Caco-2 (cell line): ENCODE results near the gene FOXL3. TPM values are rescaled to one million over a fixed set of nuclear protein-coding genes. Genes with fewer than 3 reads are reported as not detected.

ENCODE experiments used
- BruUV-seq: library from RNA; stranded (reverse); fragments of 400-500 nt; replicated peaks from 2 replicates; lab custom pipeline; 2021; lab: Mats Ljungman, UMichigan
- CTCF ChIA-PET: fragments of 300-600 bp; sonication (Branson Sonifier 250); formaldehyde crosslinking; loops from one replicate; lab custom pipeline; 2022; ENCODE audit warnings: antibody characterized with exemption; lab: Charles Lee
- POLR2A ChIA-PET: fragments of 300-600 bp; sonication (Branson Sonifier 250); formaldehyde crosslinking; loops from one replicate; lab custom pipeline; 2022; ENCODE audit warnings: antibody characterized with exemption; lab: Charles Lee
- DNase-seq, 2 experiments: peaks; one replicate each; pipeline versions ENCODE4 v3.0.0 to v3.0.0-alpha.2; 2020 to 2022
- H3K27me3 ChIP-seq: replicated peaks from 2 replicates; pipeline ENCODE4 v1.6.0; 2011; ENCODE audit warnings: low read length; ENCODE audit not compliant: control insufficient read depth, insufficient read depth
- H3K36me3 ChIP-seq: 2 replicates; pipeline ENCODE4 v1.5.1; 2011; ENCODE audit warnings: low read length; ENCODE audit not compliant: control insufficient read depth, insufficient read depth
- H3K4me1 ChIP-seq: fragments of 250-450 bp; sonication (Bioruptor Pico); 2 replicates; pipeline ENCODE4 v1.5.1; 2020; ENCODE audit warnings: mild to moderate bottlenecking
- H3K4me3 ChIP-seq: 2 replicates; pipeline ENCODE4 v1.5.1; 2011; ENCODE audit warnings: low read depth, mild to moderate bottlenecking, control low read depth, low read length
- H3K9me3 ChIP-seq: fragments of 250-450 bp; sonication (Bioruptor Pico); 2 replicates; pipeline ENCODE4 v1.5.1; 2020; ENCODE audit warnings: mild to moderate bottlenecking, moderate library complexity
- H3K27ac Mint-ChIP-seq: one replicate; pipeline ENCODE4 v1.8.0; 2022; ENCODE audit warnings: mixed read lengths; ENCODE audit not compliant: unreplicated experiment
- H3K27me3 Mint-ChIP-seq: one replicate; pipeline ENCODE4 v1.8.0; 2022; ENCODE audit warnings: mixed read lengths; ENCODE audit not compliant: insufficient read depth, unreplicated experiment
- H3K36me3 Mint-ChIP-seq: one replicate; pipeline ENCODE4 v1.8.0; 2022; ENCODE audit warnings: mild to moderate bottlenecking, mixed read lengths; ENCODE audit not compliant: insufficient read depth, unreplicated experiment
- H3K4me1 Mint-ChIP-seq: one replicate; pipeline ENCODE4 v1.8.0; 2022; ENCODE audit warnings: low read depth, mixed read lengths; ENCODE audit not compliant: unreplicated experiment
- H3K4me3 Mint-ChIP-seq: one replicate; pipeline ENCODE4 v1.8.0; 2022; ENCODE audit warnings: mild to moderate bottlenecking, moderate library complexity, mixed read lengths; ENCODE audit not compliant: unreplicated experiment
- H3K9me3 Mint-ChIP-seq: one replicate; pipeline ENCODE4 v1.8.0; 2022; ENCODE audit warnings: mixed read lengths; ENCODE audit not compliant: unreplicated experiment
- intact Hi-C: fragments of 100-400 bp; cut with micrococcal nuclease; formaldehyde crosslinking; loops from one replicate; pipeline ENCODE4 v1.10.0; 2022; ENCODE audit not compliant: unreplicated experiment
- total RNA-seq: library from RNA; stranded (reverse); gene quantifications from 2 replicates; pipeline ENCODE4 v1.2.3, GENCODE V29; 2022
- TF ChIP-seq, protein P1 (sequence below), 2 experiments: fragments of 200-600 bp in 1 of 2; IDR thresholded peaks; 1 replicate in 1 of 2; 2 replicates in 1 of 2; pipeline versions ENCODE4 v1.5.1 to v1.8.0; 2011 to 2022; ENCODE audit warnings: antibody characterized with exemption in 1 of 2, control low read depth in 1 of 2, inconsistent platforms in 1 of 2, low read depth in 1 of 2, low read length in 1 of 2, mild to moderate bottlenecking in 1 of 2, moderate library complexity in 1 of 2; ENCODE audit not compliant: insufficient read depth in 1 of 2, severe bottlenecking in 1 of 2, unreplicated experiment in 1 of 2

FOXL3 gene
- total RNA-seq, 1 experiment from 2014 or later, result not detected

DNA sequence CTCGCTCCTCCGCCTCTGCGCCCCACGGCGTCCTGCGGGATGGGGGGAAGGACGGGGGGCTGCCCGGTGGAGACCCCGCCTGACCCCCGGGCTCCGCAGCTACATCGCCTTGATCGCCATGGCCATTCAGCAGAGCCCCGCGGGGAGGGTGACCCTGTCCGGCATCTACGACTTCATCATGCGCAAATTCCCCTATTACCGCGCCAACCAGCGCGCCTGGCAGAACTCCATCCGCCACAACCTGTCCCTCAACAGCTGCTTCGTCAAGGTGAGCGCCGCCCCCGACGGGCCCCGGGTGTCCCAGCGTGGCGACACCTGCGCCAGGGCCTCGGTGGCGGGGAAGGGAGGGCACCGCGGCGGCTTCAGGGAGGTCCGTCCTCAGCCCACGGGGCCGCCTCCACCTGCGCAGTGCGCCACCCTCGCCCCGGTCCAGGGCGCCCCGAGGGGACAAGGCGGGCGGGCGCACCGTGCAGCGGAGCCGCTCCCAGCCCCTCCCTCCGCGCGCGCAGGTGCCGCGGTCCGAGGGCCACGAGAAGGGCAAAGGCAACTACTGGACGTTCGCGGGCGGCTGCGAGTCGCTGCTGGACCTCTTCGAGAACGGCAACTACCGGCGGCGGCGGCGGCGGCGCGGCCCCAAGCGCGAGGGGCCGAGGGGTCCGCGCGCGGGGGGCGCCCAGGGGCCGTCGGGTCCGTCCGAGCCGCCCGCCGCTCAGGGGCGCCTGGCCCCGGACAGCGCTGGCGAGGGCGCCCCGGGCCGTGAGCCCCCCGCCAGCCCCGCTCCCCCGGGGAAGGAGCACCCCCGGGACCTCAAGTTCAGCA is 793 bp downstream of the FOXL3 start:
- Histone ChIP-seq H3K4me1 (peaks cover 27% of the 10 kb centered on the region), H3K9me3 (no peaks in the 10 kb centered on the region; the same call in 1 of the 2 replicates), H3K4me3 (no peak overlapping the region), H3K36me3 (no peaks in the 10 kb centered on the region), H3K27me3 (no peaks in the 10 kb centered on the region)
- intact Hi-C loops, result no loop called here
- TF ChIP-seq, protein P1, sequence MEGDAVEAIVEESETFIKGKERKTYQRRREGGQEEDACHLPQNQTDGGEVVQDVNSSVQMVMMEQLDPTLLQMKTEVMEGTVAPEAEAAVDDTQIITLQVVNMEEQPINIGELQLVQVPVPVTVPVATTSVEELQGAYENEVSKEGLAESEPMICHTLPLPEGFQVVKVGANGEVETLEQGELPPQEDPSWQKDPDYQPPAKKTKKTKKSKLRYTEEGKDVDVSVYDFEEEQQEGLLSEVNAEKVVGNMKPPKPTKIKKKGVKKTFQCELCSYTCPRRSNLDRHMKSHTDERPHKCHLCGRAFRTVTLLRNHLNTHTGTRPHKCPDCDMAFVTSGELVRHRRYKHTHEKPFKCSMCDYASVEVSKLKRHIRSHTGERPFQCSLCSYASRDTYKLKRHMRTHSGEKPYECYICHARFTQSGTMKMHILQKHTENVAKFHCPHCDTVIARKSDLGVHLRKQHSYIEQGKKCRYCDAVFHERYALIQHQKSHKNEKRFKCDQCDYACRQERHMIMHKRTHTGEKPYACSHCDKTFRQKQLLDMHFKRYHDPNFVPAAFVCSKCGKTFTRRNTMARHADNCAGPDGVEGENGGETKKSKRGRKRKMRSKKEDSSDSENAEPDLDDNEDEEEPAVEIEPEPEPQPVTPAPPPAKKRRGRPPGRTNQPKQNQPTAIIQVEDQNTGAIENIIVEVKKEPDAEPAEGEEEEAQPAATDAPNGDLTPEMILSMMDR (IDR thresholded peaks at IDR 0.05; ENCODE audit: insufficient read depth in 1 of 2, low read depth in 1 of 2, low read length in 1 of 2, severe bottlenecking in 1 of 2, unreplicated experiment in 1 of 2), result no peak
- H3K4me3 Mint-ChIP-seq, result no peak overlapping the region
- no peaks in the 10 kb centered on the region for H3K36me3 Mint-ChIP-seq
- CTCF ChIA-PET, result interaction anchor here (1.2 kb wide), 1 partner anchor 28 kb away, joined by 3 read pairs; no protein-coding TSS in a partner anchor
- no peaks in the 10 kb centered on the region for H3K9me3 Mint-ChIP-seq
- no TSS peak for BruUV-seq
- POLR2A ChIA-PET, result no interaction called here
- H3K27ac Mint-ChIP-seq, result no peak overlapping the region
- peak in 1 of 2 experiments; percentile 27 for DNase-seq
- H3K27me3 Mint-ChIP-seq, result no peaks in the 10 kb centered on the region
- peaks cover 8% of the 10 kb centered on the region for H3K4me1 Mint-ChIP-seq

DNA sequence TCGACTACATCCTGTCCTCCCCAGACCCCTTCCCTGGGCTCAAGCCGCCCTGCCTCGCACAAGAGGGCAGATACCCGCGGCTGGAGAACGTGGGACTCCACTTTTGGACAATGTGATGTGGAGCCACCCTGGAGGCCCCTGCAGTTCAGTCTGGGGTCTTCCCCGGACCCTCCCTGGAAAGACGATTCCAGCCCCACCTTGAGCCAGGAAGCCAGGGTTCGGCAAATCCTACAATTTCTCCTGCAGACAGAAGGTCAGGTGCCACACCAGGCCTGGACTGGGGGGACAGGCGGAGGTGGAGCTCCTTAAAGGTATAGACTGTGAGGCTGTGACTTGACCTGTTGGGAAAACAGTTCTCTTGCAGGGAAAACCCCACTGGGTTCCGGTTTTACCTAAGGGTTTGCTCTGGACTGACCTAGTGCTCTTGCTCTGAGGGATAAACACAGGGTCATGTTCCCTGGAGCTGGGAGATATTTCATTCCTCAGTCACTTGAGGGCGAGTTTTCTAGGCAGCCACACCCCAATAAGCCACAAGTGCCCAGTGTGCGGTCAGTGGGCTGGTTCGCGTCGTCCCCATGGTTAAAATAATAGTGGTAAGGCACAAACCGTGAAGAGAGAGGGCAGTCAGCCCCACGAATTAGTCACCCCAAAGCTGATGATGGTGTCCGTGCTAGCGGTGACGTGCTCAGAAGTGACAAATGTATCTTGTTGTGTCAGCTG is 1.6 kb downstream of the FOXL3 start:
- intact Hi-C loops, result no loop called here
- no peaks in the 10 kb centered on the region for H3K9me3 Mint-ChIP-seq
- Histone ChIP-seq H3K4me1 (peaks cover 27% of the 10 kb centered on the region), H3K36me3 (no peaks in the 10 kb centered on the region), H3K27me3 (no peaks in the 10 kb centered on the region), H3K4me3 (no peak overlapping the region), H3K9me3 (no peaks in the 10 kb centered on the region; the same call in 1 of the 2 replicates)
- ChIA-PET CTCF (interaction anchor here (1.2 kb wide), 1 partner anchor 27 kb away, joined by 3 read pairs; no protein-coding TSS in a partner anchor), POLR2A (no interaction called here)
- H3K27ac Mint-ChIP-seq, result no peak overlapping the region
- no peaks in the 10 kb centered on the region for H3K36me3 Mint-ChIP-seq
- TF ChIP-seq, protein P1 (IDR thresholded peaks at IDR 0.05; ENCODE audit: insufficient read depth in 1 of 2, low read depth in 1 of 2, low read length in 1 of 2, severe bottlenecking in 1 of 2, unreplicated experiment in 1 of 2), result no peak
- no peak for DNase-seq
- H3K27me3 Mint-ChIP-seq, result no peaks in the 10 kb centered on the region
- H3K4me3 Mint-ChIP-seq, result no peak overlapping the region
- H3K4me1 Mint-ChIP-seq, result peaks cover 7% of the 10 kb centered on the region
- BruUV-seq, result no TSS peak

DNA sequence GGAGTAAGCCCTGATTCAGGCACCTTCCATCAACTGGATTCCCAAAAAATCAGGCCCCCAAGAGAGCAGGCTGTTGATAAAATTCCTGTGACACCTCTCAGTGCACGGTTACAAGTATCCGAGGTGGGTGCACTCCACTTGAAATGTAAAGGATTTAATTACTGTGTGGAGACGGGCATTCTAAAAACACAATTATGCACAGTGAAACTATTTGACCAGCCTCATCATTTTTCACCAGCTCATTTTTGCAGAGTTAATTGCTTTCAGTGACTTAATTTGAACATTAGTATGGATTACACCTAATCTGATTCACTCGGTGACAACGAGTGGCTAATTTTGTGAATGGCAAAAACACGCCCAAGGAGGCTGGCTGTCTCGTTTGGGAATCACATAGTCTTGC is 2.3 kb downstream of the FOXL3 start:
- H3K9me3 ChIP-seq, result no peaks in the 10 kb centered on the region; the same call in 1 of the 2 replicates
- no TSS peak for BruUV-seq
- H3K27me3 Mint-ChIP-seq, result no peaks in the 10 kb centered on the region

More for the DNA sequence above, 2.3 kb downstream of the FOXL3 start:
- POLR2A ChIA-PET, result no interaction called here
- DNase-seq, result no peak
- intact Hi-C loops, result no loop called here
- Mint-ChIP-seq H3K4me1 (peaks cover 7% of the 10 kb centered on the region), H3K36me3 (no peaks in the 10 kb centered on the region), H3K9me3 (no peaks in the 10 kb centered on the region), H3K27ac (no peak overlapping the region), H3K4me3 (no peak overlapping the region)
- no peaks in the 10 kb centered on the region for H3K27me3 ChIP-seq
- H3K36me3 ChIP-seq, result no peaks in the 10 kb centered on the region
- H3K4me3 ChIP-seq, result no peak overlapping the region
- peaks cover 27% of the 10 kb centered on the region for H3K4me1 ChIP-seq
- TF ChIP-seq, protein P1 (IDR thresholded peaks at IDR 0.05; ENCODE audit: insufficient read depth in 1 of 2, low read depth in 1 of 2, low read length in 1 of 2, severe bottlenecking in 1 of 2, unreplicated experiment in 1 of 2), result no peak
- CTCF ChIA-PET, result interaction anchor here (1.2 kb wide), 1 partner anchor 27 kb away, joined by 3 read pairs; no protein-coding TSS in a partner anchor
